DOHH2 (cell line): ENCODE results near the gene MYO9A.

Experiments
- CTCF ChIP-seq: fragments of 200-600 bp; sonication (generic); IDR thresholded peaks from one replicate; pipeline ENCODE4 v1.5.1; 2014; ENCODE audit warnings: antibody characterized with exemption, mild to moderate bottlenecking, low read depth, low read length; ENCODE audit not compliant: poor library complexity, severe bottlenecking
- EZH2phosphoT487 ChIP-seq: fragments of 200-600 bp; sonication (generic); IDR thresholded peaks from 2 replicates; pipeline ENCODE4 v1.6.1; 2017; ENCODE audit warnings: borderline replicate concordance, mild to moderate bottlenecking, antibody characterized with exemption, low read length, moderate library complexity, mixed read lengths

- TF ChIP-seq CTCF (no peak), EZH2phosphoT487 (no peak)
These were observed 186.7 kb downstream of the MYO9A start for GRCh38 chr15:71931261-71931660.
